Natural killer cell (primary cell): ENCODE measurements around the gene CDH11. TPM values are rescaled to one million over a fixed set of nuclear protein-coding genes. Genes with fewer than 3 reads are reported as not detected.

Experiments used
- ATAC-seq, 3 donors: fragments of 150-1000 bp in 2 of 3; fragments of 200-7000 bp in 1 of 3; cut with Tn5 transposase; 1 replicate in 1 of 3; 2 replicates in 2 of 3; pipeline ENCODE4 v1.10.0; 2021; ENCODE audit warnings: mild to moderate bottlenecking in 2 of 3, moderate library complexity in 2 of 3
- DNase-seq, 2 donors: peaks; one replicate each; pipeline versions ENCODE4 v3.0.0 to v3.0.0-alpha.2; 2013 to 2021; ENCODE audit warnings: mixed read lengths in 1 of 2
- H3K27ac ChIP-seq: one replicate; pipeline ENCODE4 v1.5.1; 2013; ENCODE audit warnings: mild to moderate bottlenecking, low read length
- H3K27me3 ChIP-seq: one replicate; pipeline ENCODE4 v1.6.1; 2013; ENCODE audit warnings: low read length; ENCODE audit not compliant: control insufficient read depth, insufficient read depth
- H3K36me3 ChIP-seq: one replicate; pipeline ENCODE4 v1.6.1; 2013; ENCODE audit warnings: low read length; ENCODE audit not compliant: control insufficient read depth, insufficient read depth
- H3K4me1 ChIP-seq: one replicate; pipeline ENCODE4 v1.6.1; 2013; ENCODE audit warnings: low read length; ENCODE audit not compliant: control insufficient read depth, insufficient read depth
- H3K4me3 ChIP-seq: one replicate; pipeline ENCODE4 v1.5.1; 2013; ENCODE audit warnings: low read length
- H3K9me3 ChIP-seq: one replicate; pipeline ENCODE4 v1.6.1; 2013; ENCODE audit warnings: low read length; ENCODE audit not compliant: control insufficient read depth, insufficient read depth
- H3K27ac Mint-ChIP-seq, 2 donors: one replicate each; pipeline ENCODE4 v1.8.0; 2022; ENCODE audit warnings: mild to moderate bottlenecking in 2 of 2, mixed read lengths in 2 of 2, moderate library complexity in 1 of 2
- H3K27me3 Mint-ChIP-seq, 2 donors: one replicate each; pipeline ENCODE4 v1.8.0; 2022; ENCODE audit warnings: low read depth in 2 of 2, mixed read lengths in 2 of 2
- H3K36me3 Mint-ChIP-seq: one replicate; pipeline ENCODE4 v1.8.0; 2022; ENCODE audit warnings: mixed read lengths
- H3K4me1 Mint-ChIP-seq, 2 donors: one replicate each; pipeline ENCODE4 v1.8.0; 2022; ENCODE audit warnings: mixed read lengths in 2 of 2
- H3K4me3 Mint-ChIP-seq: one replicate; pipeline ENCODE4 v1.8.0; 2022; ENCODE audit warnings: mild to moderate bottlenecking, moderate library complexity, mixed read lengths
- H3K9me3 Mint-ChIP-seq, 2 donors: one replicate each; pipeline ENCODE4 v1.8.0; 2022; ENCODE audit warnings: mixed read lengths in 2 of 2
- WGBS: methylation state at CpG from one replicate; pipeline ENCODE4 v1.1.7; 2013; ENCODE audit warnings: missing lambda C conversion rate; ENCODE audit not compliant: insufficient coverage; 5-methylcytosine and 5-hydroxymethylcytosine counted together
- intact Hi-C: fragments of 100-400 bp; cut with micrococcal nuclease; formaldehyde crosslinking; loops from one replicate; pipeline ENCODE4 v1.14.2; 2022
- total RNA-seq, 4 donors: library from RNA; stranded (reverse); fragments of 120-200 nt in 1 of 4; gene quantifications; one replicate each; pipeline versions ENCODE4 v1.2.3 to v1.2.4, GENCODE V29; 2013 to 2022
- TF ChIP-seq, protein P1 (sequence below): fragments of 200-600 bp; IDR thresholded peaks from one replicate; pipeline ENCODE4 v1.8.0; 2022; ENCODE audit warnings: antibody characterized with exemption

Gene CDH11
- total RNA-seq, 3 donors from 2014 or later (not counting 1 experiment from before 2014, with no cell fraction given) = not detected

DNA sequence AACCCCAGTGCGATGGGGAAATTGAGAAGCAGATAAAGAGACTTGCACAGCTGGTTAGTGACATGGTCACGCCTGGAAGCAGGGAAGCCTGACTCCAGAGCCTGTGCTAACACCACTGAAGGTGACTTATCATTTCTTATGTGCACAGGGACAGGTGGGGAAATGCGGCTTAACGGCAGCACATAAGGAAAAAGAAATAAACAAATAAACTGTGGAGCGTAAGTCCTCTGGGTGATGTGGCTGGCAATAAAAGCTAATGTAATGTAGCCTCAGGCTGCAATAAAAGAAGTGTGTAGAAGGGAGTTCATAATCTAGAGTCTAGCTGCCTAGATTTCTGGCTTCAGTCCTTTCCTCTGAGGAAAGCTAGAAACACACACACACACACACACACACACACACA, 10.6 kb downstream of the CDH11 start:
- TF ChIP-seq, protein P1, sequence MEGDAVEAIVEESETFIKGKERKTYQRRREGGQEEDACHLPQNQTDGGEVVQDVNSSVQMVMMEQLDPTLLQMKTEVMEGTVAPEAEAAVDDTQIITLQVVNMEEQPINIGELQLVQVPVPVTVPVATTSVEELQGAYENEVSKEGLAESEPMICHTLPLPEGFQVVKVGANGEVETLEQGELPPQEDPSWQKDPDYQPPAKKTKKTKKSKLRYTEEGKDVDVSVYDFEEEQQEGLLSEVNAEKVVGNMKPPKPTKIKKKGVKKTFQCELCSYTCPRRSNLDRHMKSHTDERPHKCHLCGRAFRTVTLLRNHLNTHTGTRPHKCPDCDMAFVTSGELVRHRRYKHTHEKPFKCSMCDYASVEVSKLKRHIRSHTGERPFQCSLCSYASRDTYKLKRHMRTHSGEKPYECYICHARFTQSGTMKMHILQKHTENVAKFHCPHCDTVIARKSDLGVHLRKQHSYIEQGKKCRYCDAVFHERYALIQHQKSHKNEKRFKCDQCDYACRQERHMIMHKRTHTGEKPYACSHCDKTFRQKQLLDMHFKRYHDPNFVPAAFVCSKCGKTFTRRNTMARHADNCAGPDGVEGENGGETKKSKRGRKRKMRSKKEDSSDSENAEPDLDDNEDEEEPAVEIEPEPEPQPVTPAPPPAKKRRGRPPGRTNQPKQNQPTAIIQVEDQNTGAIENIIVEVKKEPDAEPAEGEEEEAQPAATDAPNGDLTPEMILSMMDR = no peak
- DNase-seq (no peak), ATAC-seq (no peak)
- Mint-ChIP-seq H3K27ac (no peak overlapping the region), H3K27me3 (no peaks in the 10 kb centered on the region), H3K9me3 (peaks cover 0 to 2% of the 10 kb centered on the region in 2 donors), H3K4me1 (no peaks in the 10 kb centered on the region), H3K36me3 (no peaks in the 10 kb centered on the region), H3K4me3 (no peak overlapping the region)
- Histone ChIP-seq H3K4me3 (no peak overlapping the region), H3K27me3 (no peaks in the 10 kb centered on the region), H3K4me1 (no peaks in the 10 kb centered on the region), H3K27ac (no peak overlapping the region), H3K36me3 (no peaks in the 10 kb centered on the region), H3K9me3 (no peaks in the 10 kb centered on the region)
- 81% methylated on average over 5 of the region's 5 CpGs for WGBS
- intact Hi-C loops = no loop called here

DNA sequence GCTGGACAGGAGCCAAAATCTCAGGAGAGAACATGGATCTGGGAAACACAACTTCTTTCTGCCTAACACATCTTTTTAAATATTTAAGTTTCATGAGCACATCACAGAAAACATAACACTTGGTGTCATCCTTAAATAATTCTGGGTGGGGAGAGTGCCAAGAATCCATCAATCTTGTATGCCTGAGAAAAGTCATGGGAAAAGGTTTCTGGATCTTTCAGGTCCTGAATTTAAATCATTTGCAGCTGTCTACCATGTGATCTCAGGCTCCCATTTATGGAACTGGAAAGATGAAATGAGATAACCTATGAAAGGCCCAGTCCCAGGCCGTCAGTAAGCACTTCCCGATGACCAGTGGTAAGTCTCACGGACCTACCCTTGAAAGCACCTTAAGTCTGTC, 15.1 kb downstream of the CDH11 start:
- H3K36me3 Mint-ChIP-seq = no peaks in the 10 kb centered on the region
- H3K27me3 ChIP-seq = no peaks in the 10 kb centered on the region
- ATAC-seq (no peak), DNase-seq (no peak)
- H3K9me3 ChIP-seq = no peaks in the 10 kb centered on the region
- no peak overlapping the region for H3K4me3 Mint-ChIP-seq
- no peak overlapping the region for H3K27ac ChIP-seq
- intact Hi-C loops = no loop called here
- H3K4me3 ChIP-seq = no peak overlapping the region
- no peaks in the 10 kb centered on the region for H3K4me1 ChIP-seq
- H3K36me3 ChIP-seq = no peaks in the 10 kb centered on the region
- no peak overlapping the region for H3K27ac Mint-ChIP-seq
- 93% methylated on average over 3 of the region's 3 CpGs for WGBS
- TF ChIP-seq, protein P1 = no peak
- no peaks in the 10 kb centered on the region for H3K27me3 Mint-ChIP-seq
- H3K9me3 Mint-ChIP-seq = peaks cover 0 to 2% of the 10 kb centered on the region in 2 donors
- H3K4me1 Mint-ChIP-seq = no peaks in the 10 kb centered on the region

DNA sequence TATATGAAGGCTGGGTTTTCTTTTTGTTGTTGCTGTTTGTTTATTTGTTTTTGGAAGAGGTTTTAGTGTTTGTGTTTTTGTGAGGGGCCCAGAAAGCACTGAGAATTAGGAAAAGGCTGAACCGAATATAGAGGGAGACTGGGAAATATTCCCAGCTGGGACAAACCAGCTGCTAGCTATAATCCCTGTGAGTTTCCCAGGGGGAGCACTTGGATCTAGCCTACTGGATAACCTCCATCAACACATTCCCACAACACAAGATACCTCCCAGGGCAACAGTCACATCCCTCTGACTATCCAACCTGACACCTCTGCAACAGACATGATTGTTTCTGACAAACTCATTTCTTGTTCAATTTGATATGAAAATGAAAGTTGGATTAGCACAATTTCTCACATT, 16.7 kb downstream of the CDH11 start:
- ATAC-seq = no peak
- H3K36me3 ChIP-seq = no peaks in the 10 kb centered on the region
- WGBS = 75% methylated on average over 1 of the region's 1 CpG
- no peaks in the 10 kb centered on the region for H3K4me1 Mint-ChIP-seq
- DNase-seq = no peak
- intact Hi-C loops = no loop called here
- H3K27me3 Mint-ChIP-seq = no peaks in the 10 kb centered on the region
- H3K27ac ChIP-seq = no peak overlapping the region
- TF ChIP-seq, protein P1 = no peak
- no peaks in the 10 kb centered on the region for H3K36me3 Mint-ChIP-seq
- H3K9me3 Mint-ChIP-seq = peaks cover 3% of the 10 kb centered on the region in 2 donors
- H3K4me3 Mint-ChIP-seq = no peak overlapping the region
- no peak overlapping the region for H3K4me3 ChIP-seq
- H3K9me3 ChIP-seq = no peaks in the 10 kb centered on the region
- no peaks in the 10 kb centered on the region for H3K4me1 ChIP-seq
- no peak overlapping the region for H3K27ac Mint-ChIP-seq
- no peaks in the 10 kb centered on the region for H3K27me3 ChIP-seq

DNA sequence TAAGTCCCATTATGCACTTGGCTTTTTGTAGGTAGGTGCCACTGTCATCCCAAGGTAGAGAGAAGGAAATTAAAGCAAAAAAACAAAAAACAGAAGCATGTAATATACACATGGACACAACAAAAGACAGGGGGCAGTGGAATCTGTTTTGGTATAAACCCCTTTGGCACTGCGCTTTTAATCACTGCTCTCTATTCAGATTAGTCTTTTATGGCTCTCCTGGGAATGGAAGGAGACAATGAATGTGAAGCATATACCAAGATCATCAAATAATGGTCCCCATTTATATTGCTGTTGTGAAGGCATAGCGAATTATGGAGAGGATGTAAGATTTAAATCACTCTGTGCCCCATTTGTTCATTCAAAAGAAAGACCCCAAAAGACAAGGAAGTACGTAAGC, 17.4 kb downstream of the CDH11 start:
- Mint-ChIP-seq H3K4me3 (no peak overlapping the region), H3K4me1 (no peaks in the 10 kb centered on the region), H3K27ac (no peak overlapping the region), H3K27me3 (no peaks in the 10 kb centered on the region), H3K36me3 (no peaks in the 10 kb centered on the region), H3K9me3 (peaks cover 3 to 9% of the 10 kb centered on the region in 2 donors)
- Histone ChIP-seq H3K36me3 (no peaks in the 10 kb centered on the region), H3K27me3 (no peaks in the 10 kb centered on the region), H3K27ac (no peak overlapping the region), H3K9me3 (no peaks in the 10 kb centered on the region), H3K4me3 (no peak overlapping the region), H3K4me1 (no peaks in the 10 kb centered on the region)
- no peak for ATAC-seq
- 83% methylated on average over 1 of the region's 3 CpGs for WGBS
- intact Hi-C loops = no loop called here
- no peak for DNase-seq
- TF ChIP-seq, protein P1 = no peak
